SU-DHL-6 (cell line): ENCODE results near the gene PET117.

ENCODE experiments used
- H2AFZ ChIP-seq: fragments of 200-600 bp; sonication (generic); 2 replicates; pipeline ENCODE4 v1.6.1; 2014; ENCODE audit warnings: low read depth, mild to moderate bottlenecking, moderate library complexity, mixed read lengths, antibody characterized with exemption, low read length; ENCODE audit not compliant: severe bottlenecking
- H3F3A ChIP-seq: fragments of 200-600 bp; shearing (Covaris generic); 2 replicates; pipeline ENCODE4 v1.6.0; 2016; ENCODE audit warnings: antibody characterized with exemption, mild to moderate bottlenecking; ENCODE audit not compliant: insufficient read depth
- H3K27ac ChIP-seq: fragments of 200-600 bp; sonication (generic); 2 replicates; pipeline ENCODE4 v1.5.1; 2016; ENCODE audit warnings: low read depth, mild to moderate bottlenecking, low read length, moderate library complexity, mixed read lengths
- H3K27me3 ChIP-seq: fragments of 200-600 bp; sonication (generic), shearing (Covaris generic); 2 replicates; pipeline ENCODE4 v1.6.0; 2014; ENCODE audit warnings: mild to moderate bottlenecking, low read length
- H3K36me3 ChIP-seq: fragments of 200-600 bp; sonication (generic); 2 replicates; pipeline ENCODE4 v1.6.1; 2014; ENCODE audit warnings: mild to moderate bottlenecking, low read length, mixed read lengths
- H3K4me2 ChIP-seq: fragments of 300-600, 200-600 bp; shearing (Covaris generic), sonication (generic); 2 replicates; pipeline ENCODE4 v1.6.0; 2014; ENCODE audit warnings: low read length, low read depth, mild to moderate bottlenecking; ENCODE audit not compliant: poor library complexity, severe bottlenecking
- H3K4me3 ChIP-seq: fragments of 200-600 bp; sonication (generic); 2 replicates; pipeline ENCODE4 v1.5.1; 2014; ENCODE audit warnings: antibody characterized with exemption, low read length, mild to moderate bottlenecking, mixed read lengths; ENCODE audit not compliant: insufficient read depth, poor library complexity, severe bottlenecking
- H3K79me2 ChIP-seq: fragments of 200-600 bp; sonication (generic); 2 replicates; pipeline ENCODE4 v1.6.1; 2014; ENCODE audit warnings: mild to moderate bottlenecking, low read length, moderate library complexity; ENCODE audit not compliant: insufficient read depth
- H3K9ac ChIP-seq: fragments of 200-600 bp; sonication (generic); 2 replicates; pipeline ENCODE4 v1.7.0; 2014; ENCODE audit warnings: mild to moderate bottlenecking, low read length
- H3K9me2 ChIP-seq: fragments of 200-600 bp; sonication (generic); replicated peaks from 2 replicates; pipeline ENCODE4 v1.6.1; 2014; ENCODE audit warnings: low read length; ENCODE audit not compliant: insufficient read depth
- H3K9me3 ChIP-seq: fragments of 200-600 bp; sonication (generic); 2 replicates; pipeline ENCODE4 v1.6.1; 2014; ENCODE audit warnings: low read length, mixed read lengths; ENCODE audit not compliant: insufficient read depth
- H4K20me1 ChIP-seq: fragments of 200-600 bp; sonication (generic); 2 replicates; pipeline ENCODE4 v1.6.1; 2014; ENCODE audit warnings: low read depth, mild to moderate bottlenecking, antibody characterized with exemption, low read length, moderate library complexity, mixed read lengths
- EZH2phosphoT487 ChIP-seq: fragments of 200-600 bp; sonication (generic), shearing (Covaris generic); conservative IDR thresholded peaks from 2 replicates; pipeline ENCODE4 v1.6.1; 2018; ENCODE audit warnings: mild to moderate bottlenecking, antibody characterized with exemption, low read length, moderate library complexity, mixed read lengths
- TF ChIP-seq, protein P1 (sequence below): fragments of 200-600 bp; sonication (generic); IDR thresholded peaks from one replicate; pipeline ENCODE4 v1.5.1; 2017; ENCODE audit warnings: antibody characterized with exemption, mild to moderate bottlenecking, low read length, moderate library complexity; ENCODE audit not compliant: insufficient read depth, poor library complexity, severe bottlenecking

Gene PET117

GRCh38 chr20:18138266-18138582 is 561 bp downstream of the PET117 start:
- Histone ChIP-seq H3K9me3 (no peaks in the 10 kb centered on the region), H3K27ac (peak overlapping the region; percentile 77), H3K4me3 (peak overlapping the region; percentile 86), H3F3A (no peaks in the 10 kb centered on the region), H2AFZ (peak overlapping the region; percentile 95), H3K36me3 (peaks cover 14% of the 10 kb centered on the region; the same call in 1 of the 2 replicates), H4K20me1 (no peaks in the 10 kb centered on the region), H3K27me3 (no peaks in the 10 kb centered on the region), H3K4me2 (peak overlapping the region; percentile 96), H3K9me2 (no peaks in the 10 kb centered on the region), H3K9ac (peak overlapping the region; percentile 94), H3K79me2 (peaks cover 49% of the 10 kb centered on the region)
- TF ChIP-seq, protein P1, sequence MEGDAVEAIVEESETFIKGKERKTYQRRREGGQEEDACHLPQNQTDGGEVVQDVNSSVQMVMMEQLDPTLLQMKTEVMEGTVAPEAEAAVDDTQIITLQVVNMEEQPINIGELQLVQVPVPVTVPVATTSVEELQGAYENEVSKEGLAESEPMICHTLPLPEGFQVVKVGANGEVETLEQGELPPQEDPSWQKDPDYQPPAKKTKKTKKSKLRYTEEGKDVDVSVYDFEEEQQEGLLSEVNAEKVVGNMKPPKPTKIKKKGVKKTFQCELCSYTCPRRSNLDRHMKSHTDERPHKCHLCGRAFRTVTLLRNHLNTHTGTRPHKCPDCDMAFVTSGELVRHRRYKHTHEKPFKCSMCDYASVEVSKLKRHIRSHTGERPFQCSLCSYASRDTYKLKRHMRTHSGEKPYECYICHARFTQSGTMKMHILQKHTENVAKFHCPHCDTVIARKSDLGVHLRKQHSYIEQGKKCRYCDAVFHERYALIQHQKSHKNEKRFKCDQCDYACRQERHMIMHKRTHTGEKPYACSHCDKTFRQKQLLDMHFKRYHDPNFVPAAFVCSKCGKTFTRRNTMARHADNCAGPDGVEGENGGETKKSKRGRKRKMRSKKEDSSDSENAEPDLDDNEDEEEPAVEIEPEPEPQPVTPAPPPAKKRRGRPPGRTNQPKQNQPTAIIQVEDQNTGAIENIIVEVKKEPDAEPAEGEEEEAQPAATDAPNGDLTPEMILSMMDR = no peak
- no peak for TF ChIP-seq EZH2phosphoT487

- no peaks in the 10 kb centered on the region for H3K27me3 ChIP-seq
- no peaks in the 10 kb centered on the region for H3K9me3 ChIP-seq
- no peaks in the 10 kb centered on the region for H4K20me1 ChIP-seq
- H3K4me2 ChIP-seq = peak overlapping the region; percentile 96
- peaks cover 14% of the 10 kb centered on the region; the same call in 1 of the 2 replicates for H3K36me3 ChIP-seq
- H3K27ac ChIP-seq = peak overlapping the region; percentile 77
- peak overlapping the region; percentile 94 for H3K9ac ChIP-seq
- H3K4me3 ChIP-seq = peak overlapping the region; percentile 86
- H3K9me2 ChIP-seq = no peaks in the 10 kb centered on the region
- peak overlapping the region; percentile 95 for H2AFZ ChIP-seq
- peaks cover 49% of the 10 kb centered on the region for H3K79me2 ChIP-seq
- H3F3A ChIP-seq = no peaks in the 10 kb centered on the region
- no peak for TF ChIP-seq EZH2phosphoT487
- TF ChIP-seq, protein P1 = no peak
Observed at GRCh38 chr20:18138639-18139583, 1.2 kb downstream of the PET117 start.

GRCh38 chr20:18139832-18140231 is 2.2 kb downstream of the PET117 start:
- Histone ChIP-seq H3K9ac (0 out of 2 replicates have a peak overlapping the region, but pooled peaks have one; percentile 21), H3K4me2 (peak overlapping the region; percentile 96), H3K27me3 (no peaks in the 10 kb centered on the region), H4K20me1 (no peaks in the 10 kb centered on the region), H3K4me3 (peak overlapping the region; percentile 86), H2AFZ (no peak overlapping the region), H3K9me3 (no peaks in the 10 kb centered on the region), H3F3A (no peaks in the 10 kb centered on the region), H3K36me3 (peaks cover 14% of the 10 kb centered on the region; the same call in 1 of the 2 replicates), H3K9me2 (no peaks in the 10 kb centered on the region), H3K27ac (no peak overlapping the region), H3K79me2 (peaks cover 49% of the 10 kb centered on the region)
- no peak for TF ChIP-seq EZH2phosphoT487
- TF ChIP-seq, protein P1 = no peak
